Muscle of arm (tissue), 12 donors: ENCODE measurements around the gene XXYLT1. TPM values are rescaled to one million over a fixed set of nuclear protein-coding genes. Genes with fewer than 3 reads are reported as not detected.

ENCODE experiments used
- DNase-seq: peaks from one replicate; pipeline ENCODE4 v3.0.0-alpha.2; 2013
- polyA plus RNA-seq, 12 donors: library from polyadenylated mRNA; unstranded; fragments of 120-200 nt; gene quantifications; one replicate each; pipeline ENCODE4 v1.2.1, GENCODE V29; 2013; ENCODE audit not compliant: insufficient read length in 12 of 12

The XXYLT1 gene
- polyA plus RNA-seq, 12 donors: 11.5 to 29.4 (median 22.3) TPM; not detected in 1

- no peak for DNase-seq
Observed at GRCh38 chr3:195137638-195138588, 133.0 kb downstream of the XXYLT1 start.

- no peak for DNase-seq
Observed at GRCh38 chr3:195135917-195136316, 135.0 kb downstream of the XXYLT1 start.

- no peak for DNase-seq
Observed at GRCh38 chr3:195134431-195134830, 136.5 kb downstream of the XXYLT1 start.

GRCh38 chr3:195133462-195133861 lies 137.5 kb downstream of the XXYLT1 start:
- DNase-seq: peak; percentile 71

- DNase-seq: no peak
Observed at GRCh38 chr3:195133013-195133412, 137.9 kb downstream of the XXYLT1 start.

- DNase-seq: no peak
Observed at GRCh38 chr3:195131176-195131575, 139.8 kb downstream of the XXYLT1 start.

- DNase-seq: no peak
Observed at GRCh38 chr3:195129644-195130492, 141.1 kb downstream of the XXYLT1 start.

- no peak for DNase-seq
Observed at GRCh38 chr3:195129072-195129643, 141.8 kb downstream of the XXYLT1 start.

- no peak for DNase-seq
Observed at GRCh38 chr3:195128255-195129071, 142.5 kb downstream of the XXYLT1 start.

GRCh38 chr3:195126056-195126605 lies 144.8 kb downstream of the XXYLT1 start:
- DNase-seq: no peak

- DNase-seq: no peak
Observed at GRCh38 chr3:195125646-195126045, 145.3 kb downstream of the XXYLT1 start.

- no peak for DNase-seq
Observed at GRCh38 chr3:195124378-195124992, 146.5 kb downstream of the XXYLT1 start.

- no peak for DNase-seq
Observed at GRCh38 chr3:195123281-195123691, 147.7 kb downstream of the XXYLT1 start.

- no peak for DNase-seq
Observed at GRCh38 chr3:195122261-195122660, 148.7 kb downstream of the XXYLT1 start.

GRCh38 chr3:195120267-195120601 lies 150.7 kb downstream of the XXYLT1 start:
- no peak for DNase-seq

GRCh38 chr3:195119461-195120266 lies 151.3 kb downstream of the XXYLT1 start:
- no peak for DNase-seq

GRCh38 chr3:195118671-195119070 lies 152.3 kb downstream of the XXYLT1 start:
- no peak for DNase-seq

- no peak for DNase-seq
Observed at GRCh38 chr3:195117978-195118581, 152.9 kb downstream of the XXYLT1 start.
